ENCODE data around the gene BMP6. TPM values are rescaled to one million over a fixed set of nuclear protein-coding genes. Genes with fewer than 3 reads are reported as not detected.

The BMP6 gene
- total and polyA plus RNA-seq, 11 donors, result 1.1 to 5.1 (median 2.7) TPM

GRCh38 chr6:7881765-7882500 is 156.0 kb downstream of the BMP6 start:
- ATAC-seq (no peak), DNase-seq (no peak)
- H3K36me3 ChIP-seq, result peaks cover 4 to 79% (median 75%) of the 10 kb centered on the region in 9 donors
- H3K27ac ChIP-seq, result no peak overlapping the region
- H3K4me3 ChIP-seq, result no peak overlapping the region
- H3K4me1 ChIP-seq, result no peaks in the 10 kb centered on the region
- H3K9me3 ChIP-seq, result no peaks in the 10 kb centered on the region
- TF ChIP-seq POLR2A (IDR thresholded peaks at IDR 0.05) (no peak), CTCF (IDR thresholded peaks at IDR 0.05) (no peak)
- H3K27me3 ChIP-seq, result no peaks in the 10 kb centered on the region
- WGBS, 4 donors, result 78 to 84% (median 81%) methylated on average over 8 of the region's 8 CpGs
- intact Hi-C loops (cut with DNase I), result no loop called here

- peaks cover 4 to 86% (median 83%) of the 10 kb centered on the region in 9 donors for H3K36me3 ChIP-seq
- no peaks in the 10 kb centered on the region for H3K4me1 ChIP-seq
- TF ChIP-seq CTCF (IDR thresholded peaks at IDR 0.05) (no peak), POLR2A (IDR thresholded peaks at IDR 0.05) (no peak)
- WGBS, 4 donors, result 93 to 95% (median 93%) methylated on average over 19 of the region's 19 CpGs
- ATAC-seq (no peak), DNase-seq (no peak)
- H3K4me3 ChIP-seq, result no peak overlapping the region
- H3K27ac ChIP-seq, result no peak overlapping the region
- H3K27me3 ChIP-seq, result no peaks in the 10 kb centered on the region
- intact Hi-C loops (cut with DNase I), result no loop called here
- H3K9me3 ChIP-seq, result no peaks in the 10 kb centered on the region
Observed at GRCh38 chr6:7882505-7883257, 156.8 kb downstream of the BMP6 start.

- Histone ChIP-seq H3K27me3 (no peaks in the 10 kb centered on the region), H3K27ac (no peak overlapping the region), H3K4me1 (no peaks in the 10 kb centered on the region), H3K9me3 (no peaks in the 10 kb centered on the region), H3K36me3 (peaks cover 4 to 93% (median 90%) of the 10 kb centered on the region in 9 donors), H3K4me3 (no peak overlapping the region)
- ATAC-seq (no peak), DNase-seq (no peak)
- TF ChIP-seq POLR2A (IDR thresholded peaks at IDR 0.05), result no peak
- no peak for TF ChIP-seq CTCF (IDR thresholded peaks at IDR 0.05)
- intact Hi-C loops (cut with DNase I), result no loop called here
- WGBS, 4 donors, result 83 to 87% (median 84%) methylated on average over 8 of the region's 8 CpGs
Observed at GRCh38 chr6:7883381-7883780, 157.5 kb downstream of the BMP6 start.

- Histone ChIP-seq H3K27ac (no peak overlapping the region), H3K36me3 (peaks cover 8 to 100% (median 99%) of the 10 kb centered on the region in 9 donors), H3K4me1 (peaks cover 0 to 6% (median under 1%) of the 10 kb centered on the region in 12 donors), H3K9me3 (no peaks in the 10 kb centered on the region), H3K27me3 (no peaks in the 10 kb centered on the region), H3K4me3 (no peak overlapping the region)
- DNase-seq, result no peak
- intact Hi-C loops (cut with DNase I), result no loop called here
- WGBS, 4 donors, result 95 to 98% (median 98%) methylated on average over 3 of the region's 3 CpGs
- TF ChIP-seq POLR2A (IDR thresholded peaks at IDR 0.05) (no peak), CTCF (IDR thresholded peaks at IDR 0.05) (no peak)
- ATAC-seq, result no peak
Observed at GRCh38 chr6:7886132-7886531, 160.2 kb downstream of the BMP6 start.

Measured in heart left ventricle (tissue), 16 donors.